ENCODE results near the gene CNTN4. TPM values are rescaled to one million over a fixed set of nuclear protein-coding genes. Genes with fewer than 3 reads are reported as not detected.

CNTN4 gene
- total RNA-seq, 1 donor from 2014 or later = 1.6 TPM

DNA sequence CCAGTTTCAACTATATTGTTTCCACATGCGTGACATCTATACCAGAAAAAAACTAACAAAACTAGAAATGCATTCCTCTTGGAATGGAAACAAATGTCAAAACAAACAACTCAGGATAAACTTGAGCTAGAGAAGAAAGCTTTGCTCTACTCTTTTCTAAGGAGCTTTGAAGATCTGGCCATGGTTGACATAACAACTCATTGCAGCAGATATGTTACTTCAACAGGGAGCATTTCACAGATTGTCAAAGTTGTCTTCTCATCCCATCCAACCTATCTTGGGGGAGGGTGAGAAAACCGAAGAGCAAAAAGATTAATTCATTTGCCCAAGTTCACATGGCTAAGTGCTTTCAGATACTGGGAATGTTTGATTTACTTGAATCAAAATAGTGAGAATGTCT, 484.4 kb downstream of the CNTN4 start:
- TF ChIP-seq, protein P1, sequence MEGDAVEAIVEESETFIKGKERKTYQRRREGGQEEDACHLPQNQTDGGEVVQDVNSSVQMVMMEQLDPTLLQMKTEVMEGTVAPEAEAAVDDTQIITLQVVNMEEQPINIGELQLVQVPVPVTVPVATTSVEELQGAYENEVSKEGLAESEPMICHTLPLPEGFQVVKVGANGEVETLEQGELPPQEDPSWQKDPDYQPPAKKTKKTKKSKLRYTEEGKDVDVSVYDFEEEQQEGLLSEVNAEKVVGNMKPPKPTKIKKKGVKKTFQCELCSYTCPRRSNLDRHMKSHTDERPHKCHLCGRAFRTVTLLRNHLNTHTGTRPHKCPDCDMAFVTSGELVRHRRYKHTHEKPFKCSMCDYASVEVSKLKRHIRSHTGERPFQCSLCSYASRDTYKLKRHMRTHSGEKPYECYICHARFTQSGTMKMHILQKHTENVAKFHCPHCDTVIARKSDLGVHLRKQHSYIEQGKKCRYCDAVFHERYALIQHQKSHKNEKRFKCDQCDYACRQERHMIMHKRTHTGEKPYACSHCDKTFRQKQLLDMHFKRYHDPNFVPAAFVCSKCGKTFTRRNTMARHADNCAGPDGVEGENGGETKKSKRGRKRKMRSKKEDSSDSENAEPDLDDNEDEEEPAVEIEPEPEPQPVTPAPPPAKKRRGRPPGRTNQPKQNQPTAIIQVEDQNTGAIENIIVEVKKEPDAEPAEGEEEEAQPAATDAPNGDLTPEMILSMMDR (conservative IDR thresholded peaks at IDR 0.05; ENCODE audit: low read depth, low read length) = no peak
- no peak overlapping the region for H3K4me3 ChIP-seq (ENCODE audit: low read depth, low read length)
- no peak for DNase-seq (ENCODE audit: low read depth)

- no peak for DNase-seq (ENCODE audit: low read depth)
- H3K4me3 ChIP-seq (ENCODE audit: low read depth, low read length) = no peak overlapping the region
- TF ChIP-seq, protein P1 (conservative IDR thresholded peaks at IDR 0.05; ENCODE audit: low read depth, low read length) = no peak
Observed at GRCh38 chr3:2589336-2589969, 490.8 kb downstream of the CNTN4 start.

GRCh38 chr3:2595486-2595885, 496.8 kb downstream of the CNTN4 start:
- H3K4me3 ChIP-seq (ENCODE audit: low read depth, low read length) = no peak overlapping the region
- TF ChIP-seq, protein P1 (conservative IDR thresholded peaks at IDR 0.05; ENCODE audit: low read depth, low read length) = no peak
- DNase-seq (ENCODE audit: low read depth) = no peak

DNA sequence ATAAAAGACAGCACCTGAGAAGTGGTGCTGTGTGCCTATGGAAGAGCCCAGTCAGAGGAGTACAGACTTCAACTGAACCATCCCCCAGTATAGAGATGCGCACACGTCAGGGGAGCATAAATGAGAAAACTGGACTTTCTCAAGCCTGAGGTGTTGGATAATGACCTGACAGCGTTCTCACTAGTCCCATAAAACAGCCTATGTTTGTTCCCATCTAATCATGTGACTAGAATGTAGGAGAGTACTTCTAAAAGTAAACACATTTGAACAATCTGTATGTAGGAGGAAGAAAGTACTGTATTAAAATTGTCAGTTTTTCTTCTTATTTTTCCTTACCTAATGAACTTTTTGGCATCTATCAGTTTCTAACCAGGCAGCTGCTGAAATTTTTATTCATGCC, 498.9 kb downstream of the CNTN4 start:
- no peak for DNase-seq (ENCODE audit: low read depth)
- TF ChIP-seq, protein P1 (conservative IDR thresholded peaks at IDR 0.05; ENCODE audit: low read depth, low read length) = no peak
- no peak overlapping the region for H3K4me3 ChIP-seq (ENCODE audit: low read depth, low read length)

- no peak overlapping the region for H3K4me3 ChIP-seq (ENCODE audit: low read depth, low read length)
- TF ChIP-seq, protein P1 (conservative IDR thresholded peaks at IDR 0.05; ENCODE audit: low read depth, low read length) = no peak
- no peak for DNase-seq (ENCODE audit: low read depth)
Observed at GRCh38 chr3:2599471-2599870, 500.8 kb downstream of the CNTN4 start.

GRCh38 chr3:2603692-2604289, 505.1 kb downstream of the CNTN4 start:
- no peak for DNase-seq (ENCODE audit: low read depth)
- no peak overlapping the region for H3K4me3 ChIP-seq (ENCODE audit: low read depth, low read length)
- TF ChIP-seq, protein P1 (conservative IDR thresholded peaks at IDR 0.05; ENCODE audit: low read depth, low read length) = no peak

- no peak for DNase-seq (ENCODE audit: low read depth)
- TF ChIP-seq, protein P1 (conservative IDR thresholded peaks at IDR 0.05; ENCODE audit: low read depth, low read length) = no peak
- H3K4me3 ChIP-seq (ENCODE audit: low read depth, low read length) = no peak overlapping the region
Observed at GRCh38 chr3:2614578-2614977, 515.9 kb downstream of the CNTN4 start.

Measured in epithelial cell of proximal tubule (primary cell).